ENCODE results near the gene CRISPLD2.

- TF ChIP-seq CTCF (IDR thresholded peaks at IDR 0.05 in 8 of 11, conservative IDR thresholded peaks at IDR 0.05 in 3 of 11), result no peak
- no peak for TF ChIP-seq POLR2AphosphoS5 (IDR thresholded peaks at IDR 0.05)
Observed at GRCh38 chr16:84813141-84813934, 6.4 kb upstream of the CRISPLD2 start.

Measured in spleen (tissue), 7 donors.